Measurements from ENCODE around the gene STYXL2. TPM values are rescaled to one million over a fixed set of nuclear protein-coding genes. Genes with fewer than 3 reads are reported as not detected.

The STYXL2 gene
- total and polyA plus RNA-seq, 2 donors (not counting 1 experiment from before 2014, with no cell fraction given): not detected

DNA sequence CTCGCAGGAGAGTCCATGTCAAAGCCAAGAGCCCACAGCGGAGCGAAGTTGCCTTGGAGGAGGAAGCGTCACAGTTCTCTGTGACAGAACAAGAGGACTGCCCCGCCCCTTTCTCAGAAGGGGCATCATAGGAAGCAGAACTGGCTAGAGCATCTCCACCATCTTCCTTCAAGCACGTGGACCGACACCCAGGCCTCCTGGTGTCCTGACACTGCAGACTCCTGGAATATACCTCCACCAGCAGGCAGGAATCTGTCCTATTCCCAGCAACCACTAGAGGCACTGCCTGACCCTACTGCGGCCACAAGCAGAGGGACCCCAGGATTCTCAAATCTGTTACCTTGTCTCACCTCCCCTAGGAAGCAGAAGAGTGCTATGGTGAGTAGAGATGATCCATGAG lies 41.5 kb upstream of the STYXL2 start:
- no peaks in the 10 kb centered on the region for H3K36me3 ChIP-seq (replicated peaks in 1 of 2; ENCODE audit: control extremely low read depth in 1 of 2, control insufficient read depth in 1 of 2, extremely low read depth in 1 of 2, insufficient read depth in 2 of 2, low read length in 1 of 2)
- TF ChIP-seq EZH2 (IDR thresholded peaks at IDR 0.05; ENCODE audit: borderline replicate concordance, insufficient read depth, low read depth, low read length, poor library complexity, severe bottlenecking): no peak
- TF ChIP-seq, protein P1, sequence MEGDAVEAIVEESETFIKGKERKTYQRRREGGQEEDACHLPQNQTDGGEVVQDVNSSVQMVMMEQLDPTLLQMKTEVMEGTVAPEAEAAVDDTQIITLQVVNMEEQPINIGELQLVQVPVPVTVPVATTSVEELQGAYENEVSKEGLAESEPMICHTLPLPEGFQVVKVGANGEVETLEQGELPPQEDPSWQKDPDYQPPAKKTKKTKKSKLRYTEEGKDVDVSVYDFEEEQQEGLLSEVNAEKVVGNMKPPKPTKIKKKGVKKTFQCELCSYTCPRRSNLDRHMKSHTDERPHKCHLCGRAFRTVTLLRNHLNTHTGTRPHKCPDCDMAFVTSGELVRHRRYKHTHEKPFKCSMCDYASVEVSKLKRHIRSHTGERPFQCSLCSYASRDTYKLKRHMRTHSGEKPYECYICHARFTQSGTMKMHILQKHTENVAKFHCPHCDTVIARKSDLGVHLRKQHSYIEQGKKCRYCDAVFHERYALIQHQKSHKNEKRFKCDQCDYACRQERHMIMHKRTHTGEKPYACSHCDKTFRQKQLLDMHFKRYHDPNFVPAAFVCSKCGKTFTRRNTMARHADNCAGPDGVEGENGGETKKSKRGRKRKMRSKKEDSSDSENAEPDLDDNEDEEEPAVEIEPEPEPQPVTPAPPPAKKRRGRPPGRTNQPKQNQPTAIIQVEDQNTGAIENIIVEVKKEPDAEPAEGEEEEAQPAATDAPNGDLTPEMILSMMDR (IDR thresholded peaks at IDR 0.05): peak; percentile 31
- ATAC-seq (ENCODE audit: low read depth) (no peak), DNase-seq (no peak)
- intact Hi-C loops (cut with micrococcal nuclease): no loop called here
- H3K27ac Mint-ChIP-seq: no peak overlapping the region
- H3K4me1 Mint-ChIP-seq: no peaks in the 10 kb centered on the region
- H3K79me2 ChIP-seq (ENCODE audit: control insufficient read depth, insufficient read depth, low read length): no peaks in the 10 kb centered on the region
- H3K27ac ChIP-seq (ENCODE audit: low read length in 2 of 2): no peak overlapping the region
- POLR2A ChIA-PET: no interaction called here
- CTCF ChIA-PET: interaction anchor here (17.0 kb wide), 1 partner anchor 145 kb away, joined by 944 read pairs; no protein-coding TSS in a partner anchor
- peaks cover 4% of the 10 kb centered on the region for H3K27me3 Mint-ChIP-seq
- no peaks in the 10 kb centered on the region for H3K9me3 Mint-ChIP-seq (ENCODE audit: insufficient read depth)
- no peak overlapping the region for H3K4me3 ChIP-seq (ENCODE audit: control extremely low read depth in 1 of 5, extremely low read depth in 1 of 5, insufficient read depth in 1 of 5, low read depth in 2 of 5, low read length in 4 of 5)
- WGBS (ENCODE audit: insufficient coverage): 95% methylated on average over 7 of the region's 8 CpGs
- no peak overlapping the region for H3K4me3 Mint-ChIP-seq
- no peaks in the 10 kb centered on the region for H4K20me1 ChIP-seq (ENCODE audit: control insufficient read depth, insufficient read depth, low read length, poor library complexity, severe bottlenecking)
- H3K4me2 ChIP-seq (replicated peaks; ENCODE audit: low read depth, low read length, poor library complexity, severe bottlenecking): no peak overlapping the region
- H3K9ac ChIP-seq (ENCODE audit: low read length): no peak overlapping the region
- H3K9me3 ChIP-seq (ENCODE audit: control extremely low read depth in 1 of 3, control insufficient read depth in 2 of 3, insufficient read depth in 1 of 3, low read length in 2 of 3): no peaks in the 10 kb centered on the region
- H2AFZ ChIP-seq (ENCODE audit: insufficient read depth, low read depth, low read length, poor library complexity, severe bottlenecking): no peak overlapping the region
- H3K27me3 ChIP-seq (replicated peaks in 1 of 4; ENCODE audit: control extremely low read depth in 1 of 4, control insufficient read depth in 3 of 4, insufficient read depth in 4 of 4, low read length in 3 of 4): no peaks in the 10 kb centered on the region
- no peaks in the 10 kb centered on the region for H3K4me1 ChIP-seq (ENCODE audit: control insufficient read depth in 2 of 2, insufficient read depth in 2 of 2, low read length in 2 of 2)

DNA sequence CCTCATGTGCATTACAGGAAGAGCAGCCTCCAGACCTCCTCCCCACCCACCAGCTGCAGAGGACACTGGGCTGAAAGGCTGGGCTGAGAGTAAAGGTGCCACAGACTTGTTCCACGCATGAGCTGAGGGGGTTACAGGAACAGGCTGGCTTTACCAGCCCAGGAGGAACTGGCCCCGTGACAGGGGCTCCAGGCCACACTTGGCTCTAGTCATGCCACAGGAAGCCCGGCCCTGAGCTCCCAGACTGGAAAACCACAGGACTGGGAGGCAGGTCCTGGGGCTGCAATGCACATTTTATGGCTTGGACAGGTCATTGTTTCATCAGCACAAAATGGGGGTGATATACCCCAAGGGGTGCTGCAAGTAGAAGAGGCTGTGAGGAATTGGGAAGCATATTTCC lies 39.3 kb upstream of the STYXL2 start:
- ChIA-PET CTCF (interaction anchor here (17.0 kb wide), 1 partner anchor 147 kb away, joined by 944 read pairs; no protein-coding TSS in a partner anchor), POLR2A (no interaction called here)
- peaks cover 0 to 4% (median 0%) of the 10 kb centered on the region in 4 experiments for H3K27me3 ChIP-seq (replicated peaks in 1 of 4; ENCODE audit: control extremely low read depth in 1 of 4, control insufficient read depth in 3 of 4, insufficient read depth in 4 of 4, low read length in 3 of 4)
- H3K9me3 ChIP-seq (ENCODE audit: control extremely low read depth in 1 of 3, control insufficient read depth in 2 of 3, insufficient read depth in 1 of 3, low read length in 2 of 3): no peaks in the 10 kb centered on the region
- no peak overlapping the region for H3K4me2 ChIP-seq (replicated peaks; ENCODE audit: low read depth, low read length, poor library complexity, severe bottlenecking)
- no peak overlapping the region for H3K4me3 Mint-ChIP-seq
- no peak overlapping the region for H3K27ac Mint-ChIP-seq
- no peaks in the 10 kb centered on the region for H3K9me3 Mint-ChIP-seq (ENCODE audit: insufficient read depth)
- H3K36me3 ChIP-seq (replicated peaks in 1 of 2; ENCODE audit: control extremely low read depth in 1 of 2, control insufficient read depth in 1 of 2, extremely low read depth in 1 of 2, insufficient read depth in 2 of 2, low read length in 1 of 2): no peaks in the 10 kb centered on the region
- no peak overlapping the region for H3K4me3 ChIP-seq (ENCODE audit: control extremely low read depth in 1 of 5, extremely low read depth in 1 of 5, insufficient read depth in 1 of 5, low read depth in 2 of 5, low read length in 4 of 5)
- peaks cover 4% of the 10 kb centered on the region for H3K27me3 Mint-ChIP-seq
- 63% methylated on average over 3 of the region's 3 CpGs for WGBS (ENCODE audit: insufficient coverage)
- no peak overlapping the region for H3K9ac ChIP-seq (ENCODE audit: low read length)
- no peaks in the 10 kb centered on the region for H3K79me2 ChIP-seq (ENCODE audit: control insufficient read depth, insufficient read depth, low read length)
- ATAC-seq (ENCODE audit: low read depth): no peak
- H4K20me1 ChIP-seq (ENCODE audit: control insufficient read depth, insufficient read depth, low read length, poor library complexity, severe bottlenecking): no peaks in the 10 kb centered on the region
- no peak for TF ChIP-seq EZH2 (IDR thresholded peaks at IDR 0.05; ENCODE audit: borderline replicate concordance, insufficient read depth, low read depth, low read length, poor library complexity, severe bottlenecking)
- TF ChIP-seq, protein P1 (IDR thresholded peaks at IDR 0.05): no peak
- H3K27ac ChIP-seq (ENCODE audit: low read length in 2 of 2): no peak overlapping the region
- DNase-seq: no peak
- no peak overlapping the region for H2AFZ ChIP-seq (ENCODE audit: insufficient read depth, low read depth, low read length, poor library complexity, severe bottlenecking)
- intact Hi-C loops (cut with micrococcal nuclease): no loop called here
- H3K4me1 Mint-ChIP-seq: peaks cover 4% of the 10 kb centered on the region
- peaks cover 3 to 6% of the 10 kb centered on the region in 2 donors for H3K4me1 ChIP-seq (ENCODE audit: control insufficient read depth in 2 of 2, insufficient read depth in 2 of 2, low read length in 2 of 2)

All from B cell (primary cell).